HUES64 (cell line): ENCODE results near the gene CAMKK2.

Experiments
- H3K27ac ChIP-seq: 2 replicates; pipeline ENCODE4 v1.7.0; 2013; ENCODE audit warnings: low read depth, low read length, inconsistent platforms
- H3K27me3 ChIP-seq: 2 replicates; pipeline ENCODE4 v1.6.1; 2013; ENCODE audit warnings: mild to moderate bottlenecking, low read length; ENCODE audit not compliant: insufficient read depth
- H3K36me3 ChIP-seq: 2 replicates; pipeline ENCODE4 v1.6.1; 2013; ENCODE audit warnings: mild to moderate bottlenecking, low read length; ENCODE audit not compliant: insufficient read depth
- H3K4me1 ChIP-seq: 2 replicates; pipeline ENCODE4 v1.6.1; 2013; ENCODE audit warnings: mild to moderate bottlenecking, low read length, moderate library complexity; ENCODE audit not compliant: insufficient read depth
- H3K4me3 ChIP-seq: 2 replicates; pipeline ENCODE4 v1.5.1; 2013; ENCODE audit warnings: mild to moderate bottlenecking, low read length, moderate library complexity
- H3K9ac ChIP-seq: 2 replicates; pipeline ENCODE4 v1.6.1; 2013; ENCODE audit warnings: mild to moderate bottlenecking, low read depth, low read length
- H3K9me3 ChIP-seq: 2 replicates; pipeline ENCODE4 v1.6.1; 2013; ENCODE audit warnings: low read depth, low read length; ENCODE audit not compliant: insufficient read depth
- WGBS: fragments of 150-250, 120-280 bp; methylation state at CpG from one replicate; pipeline ENCODE4 v1.1.7; 2013; ENCODE audit warnings: missing lambda C conversion rate; 5-methylcytosine and 5-hydroxymethylcytosine counted together

The CAMKK2 gene

GRCh38 chr12:121219353-121219986, 77.0 kb downstream of the CAMKK2 start:
- WGBS, result 93% methylated on average over 3 of the region's 3 CpGs
- Histone ChIP-seq H3K36me3 (no peaks in the 10 kb centered on the region), H3K9me3 (no peaks in the 10 kb centered on the region), H3K27ac (no peak overlapping the region), H3K4me3 (no peak overlapping the region), H3K27me3 (no peaks in the 10 kb centered on the region), H3K9ac (no peak overlapping the region), H3K4me1 (no peaks in the 10 kb centered on the region)

- Histone ChIP-seq H3K36me3 (no peaks in the 10 kb centered on the region), H3K27ac (no peak overlapping the region), H3K4me1 (no peaks in the 10 kb centered on the region), H3K4me3 (no peak overlapping the region), H3K9me3 (no peaks in the 10 kb centered on the region), H3K9ac (no peak overlapping the region), H3K27me3 (no peaks in the 10 kb centered on the region)
- 93% methylated on average over 18 of the region's 18 CpGs for WGBS
Measured at GRCh38 chr12:121218588-121219352, 77.7 kb downstream of the CAMKK2 start.

- H3K9me3 ChIP-seq, result no peaks in the 10 kb centered on the region
- no peak overlapping the region for H3K9ac ChIP-seq
- no peaks in the 10 kb centered on the region for H3K4me1 ChIP-seq
- no peaks in the 10 kb centered on the region for H3K27me3 ChIP-seq
- WGBS, result 94% methylated on average over 5 of the region's 5 CpGs
- no peak overlapping the region for H3K27ac ChIP-seq
- H3K36me3 ChIP-seq, result no peaks in the 10 kb centered on the region
- no peak overlapping the region for H3K4me3 ChIP-seq
Measured at GRCh38 chr12:121217761-121218160, 78.7 kb downstream of the CAMKK2 start.

- Histone ChIP-seq H3K27me3 (no peaks in the 10 kb centered on the region), H3K36me3 (no peaks in the 10 kb centered on the region), H3K4me1 (no peaks in the 10 kb centered on the region), H3K4me3 (no peak overlapping the region), H3K9me3 (no peaks in the 10 kb centered on the region), H3K27ac (no peak overlapping the region), H3K9ac (no peak overlapping the region)
- 90% methylated on average over 8 of the region's 8 CpGs for WGBS
Measured at GRCh38 chr12:121217063-121217462, 79.4 kb downstream of the CAMKK2 start.

- no peaks in the 10 kb centered on the region for H3K9me3 ChIP-seq
- no peaks in the 10 kb centered on the region for H3K27me3 ChIP-seq
- no peak overlapping the region for H3K27ac ChIP-seq
- WGBS, result 96% methylated on average over 4 of the region's 4 CpGs
- no peak overlapping the region for H3K9ac ChIP-seq
- no peaks in the 10 kb centered on the region for H3K36me3 ChIP-seq
- H3K4me3 ChIP-seq, result no peak overlapping the region
- H3K4me1 ChIP-seq, result no peaks in the 10 kb centered on the region
Measured at GRCh38 chr12:121216102-121216501, 80.4 kb downstream of the CAMKK2 start.

- 0 out of 2 replicates have a peak, but pooled peaks cover 3% of the 10 kb centered on the region for H3K4me1 ChIP-seq
- no peak overlapping the region for H3K27ac ChIP-seq
- H3K4me3 ChIP-seq, result no peak overlapping the region
- H3K27me3 ChIP-seq, result no peaks in the 10 kb centered on the region
- 92% methylated on average over 13 of the region's 14 CpGs for whole genome bisulfite sequencing
- H3K36me3 ChIP-seq, result no peaks in the 10 kb centered on the region
- no peak overlapping the region for H3K9ac ChIP-seq
- no peaks in the 10 kb centered on the region for H3K9me3 ChIP-seq
Measured at GRCh38 chr12:121214855-121215745, 81.4 kb downstream of the CAMKK2 start.

- WGBS, result 93% methylated on average over 11 of the region's 11 CpGs
- H3K4me1 ChIP-seq, result 0 out of 2 replicates have a peak, but pooled peaks cover 3% of the 10 kb centered on the region
- H3K4me3 ChIP-seq, result no peak overlapping the region
- H3K27me3 ChIP-seq, result peaks cover 2% of the 10 kb centered on the region; the same call in 1 of the 2 replicates
- no peaks in the 10 kb centered on the region for H3K36me3 ChIP-seq
- no peaks in the 10 kb centered on the region for H3K9me3 ChIP-seq
- no peak overlapping the region for H3K27ac ChIP-seq
- H3K9ac ChIP-seq, result no peak overlapping the region
Measured at GRCh38 chr12:121214166-121214777, 82.2 kb downstream of the CAMKK2 start.

- H3K36me3 ChIP-seq, result no peaks in the 10 kb centered on the region
- H3K9me3 ChIP-seq, result no peaks in the 10 kb centered on the region
- no peak overlapping the region for H3K9ac ChIP-seq
- WGBS, result 95% methylated on average over 5 of the region's 5 CpGs
- H3K4me3 ChIP-seq, result no peak overlapping the region
- no peak overlapping the region for H3K27ac ChIP-seq
- peaks cover 12% of the 10 kb centered on the region; the same call in 1 of the 2 replicates for H3K27me3 ChIP-seq
- 0 out of 2 replicates have a peak, but pooled peaks cover 3% of the 10 kb centered on the region for H3K4me1 ChIP-seq
Measured at GRCh38 chr12:121212875-121213274, 83.6 kb downstream of the CAMKK2 start.

- WGBS, result 7% methylated on average over 93 of the region's 97 CpGs
- H3K36me3 ChIP-seq, result no peaks in the 10 kb centered on the region
- H3K4me3 ChIP-seq, result peak within 1 kb of the TSS; percentile 75
Measured at GRCh38 chr12:121209624-121210572, 86.6 kb downstream of the CAMKK2 start, which contains the start of gene P2RX4. Gene P2RX4, plus strand, starts transcription at chr12:121210129. Its CDS starts 36 bp downstream, at chr12:121210165.

GRCh38 chr12:121209221-121209620, 87.3 kb downstream of the CAMKK2 start:
- peaks cover 12% of the 10 kb centered on the region; the same call in 1 of the 2 replicates for H3K27me3 ChIP-seq
- H3K27ac ChIP-seq, result no peak overlapping the region
- no peak overlapping the region for H3K9ac ChIP-seq
- H3K4me3 ChIP-seq, result peak overlapping the region; percentile 75; the same call in 1 of the 2 replicates
- no peaks in the 10 kb centered on the region for H3K9me3 ChIP-seq
- 0 out of 2 replicates have a peak, but pooled peaks cover 3% of the 10 kb centered on the region for H3K4me1 ChIP-seq
- WGBS, result 93% methylated on average over 15 of the region's 15 CpGs
- H3K36me3 ChIP-seq, result no peaks in the 10 kb centered on the region

More at GRCh38 chr12:121209624-121210572, 86.6 kb downstream of the CAMKK2 start, which contains the start of gene P2RX4:
- Histone ChIP-seq H3K27ac (peak within 1 kb of the TSS; percentile 65; the same call in 1 of the 2 replicates), H3K9me3 (no peaks in the 10 kb centered on the region), H3K27me3 (peaks cover 12% of the 10 kb centered on the region; the same call in 1 of the 2 replicates), H3K9ac (peak within 1 kb of the TSS; percentile 84), H3K4me1 (0 out of 2 replicates have a peak, but pooled peaks cover 3% of the 10 kb centered on the region)
